Measurements from ENCODE around the gene NFIC.

Gene NFIC

DNA sequence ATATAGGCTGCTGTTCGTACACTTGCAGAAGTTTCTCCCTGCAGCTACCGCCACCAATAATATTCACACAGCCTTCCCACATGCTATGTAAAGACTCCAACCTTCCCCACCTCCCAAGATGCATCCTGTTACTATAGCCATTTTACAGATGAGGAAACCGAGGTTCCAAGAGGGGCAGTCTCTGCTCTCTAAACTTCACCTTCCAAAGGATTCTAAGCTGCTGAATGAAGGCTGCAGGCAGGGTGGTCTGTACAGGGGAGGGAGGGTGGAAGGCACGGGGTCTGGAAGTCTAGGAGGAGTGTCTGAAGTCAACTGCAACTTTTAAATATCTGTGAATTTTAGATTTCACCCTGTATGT lies 1.9 kb upstream of the NFIC start:
- H3K4me3 ChIP-seq (ENCODE audit: low read depth, low read length, poor library complexity, severe bottlenecking): no peak overlapping the region
- no peaks in the 10 kb centered on the region for H3K79me2 ChIP-seq (ENCODE audit: insufficient read depth, low read length)
- H3K9me2 ChIP-seq (ENCODE audit: low read depth, low read length): no peaks in the 10 kb centered on the region
- 0 out of 2 replicates have a peak, but pooled peaks cover 13% of the 10 kb centered on the region for H3K27me3 ChIP-seq (ENCODE audit: insufficient read depth, low read length)
- no peaks in the 10 kb centered on the region for H3K36me3 ChIP-seq (ENCODE audit: insufficient read depth, low read length)
- H4K20me1 ChIP-seq (ENCODE audit: insufficient read depth, low read length): no peaks in the 10 kb centered on the region
- no peak overlapping the region for H3K27ac ChIP-seq (ENCODE audit: low read depth, low read length, poor library complexity, severe bottlenecking)
- TF ChIP-seq EZH2 (IDR thresholded peaks at IDR 0.05; ENCODE audit: borderline replicate concordance, low read length): no peak
- TF ChIP-seq, protein P1, sequence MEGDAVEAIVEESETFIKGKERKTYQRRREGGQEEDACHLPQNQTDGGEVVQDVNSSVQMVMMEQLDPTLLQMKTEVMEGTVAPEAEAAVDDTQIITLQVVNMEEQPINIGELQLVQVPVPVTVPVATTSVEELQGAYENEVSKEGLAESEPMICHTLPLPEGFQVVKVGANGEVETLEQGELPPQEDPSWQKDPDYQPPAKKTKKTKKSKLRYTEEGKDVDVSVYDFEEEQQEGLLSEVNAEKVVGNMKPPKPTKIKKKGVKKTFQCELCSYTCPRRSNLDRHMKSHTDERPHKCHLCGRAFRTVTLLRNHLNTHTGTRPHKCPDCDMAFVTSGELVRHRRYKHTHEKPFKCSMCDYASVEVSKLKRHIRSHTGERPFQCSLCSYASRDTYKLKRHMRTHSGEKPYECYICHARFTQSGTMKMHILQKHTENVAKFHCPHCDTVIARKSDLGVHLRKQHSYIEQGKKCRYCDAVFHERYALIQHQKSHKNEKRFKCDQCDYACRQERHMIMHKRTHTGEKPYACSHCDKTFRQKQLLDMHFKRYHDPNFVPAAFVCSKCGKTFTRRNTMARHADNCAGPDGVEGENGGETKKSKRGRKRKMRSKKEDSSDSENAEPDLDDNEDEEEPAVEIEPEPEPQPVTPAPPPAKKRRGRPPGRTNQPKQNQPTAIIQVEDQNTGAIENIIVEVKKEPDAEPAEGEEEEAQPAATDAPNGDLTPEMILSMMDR (IDR thresholded peaks at IDR 0.05; ENCODE audit: low read length): no peak
- H3K4me1 ChIP-seq (ENCODE audit: insufficient read depth, low read length, severe bottlenecking): peaks cover 8% of the 10 kb centered on the region
- no peak overlapping the region for H2AFZ ChIP-seq (ENCODE audit: low read length)
- H3K9me3 ChIP-seq (ENCODE audit: low read length): no peaks in the 10 kb centered on the region
- H3K4me2 ChIP-seq (ENCODE audit: low read length): no peak overlapping the region
- H3K9ac ChIP-seq (ENCODE audit: low read length): no peak overlapping the region
- H3F3A ChIP-seq (ENCODE audit: insufficient read depth, low read length): no peaks in the 10 kb centered on the region

DNA sequence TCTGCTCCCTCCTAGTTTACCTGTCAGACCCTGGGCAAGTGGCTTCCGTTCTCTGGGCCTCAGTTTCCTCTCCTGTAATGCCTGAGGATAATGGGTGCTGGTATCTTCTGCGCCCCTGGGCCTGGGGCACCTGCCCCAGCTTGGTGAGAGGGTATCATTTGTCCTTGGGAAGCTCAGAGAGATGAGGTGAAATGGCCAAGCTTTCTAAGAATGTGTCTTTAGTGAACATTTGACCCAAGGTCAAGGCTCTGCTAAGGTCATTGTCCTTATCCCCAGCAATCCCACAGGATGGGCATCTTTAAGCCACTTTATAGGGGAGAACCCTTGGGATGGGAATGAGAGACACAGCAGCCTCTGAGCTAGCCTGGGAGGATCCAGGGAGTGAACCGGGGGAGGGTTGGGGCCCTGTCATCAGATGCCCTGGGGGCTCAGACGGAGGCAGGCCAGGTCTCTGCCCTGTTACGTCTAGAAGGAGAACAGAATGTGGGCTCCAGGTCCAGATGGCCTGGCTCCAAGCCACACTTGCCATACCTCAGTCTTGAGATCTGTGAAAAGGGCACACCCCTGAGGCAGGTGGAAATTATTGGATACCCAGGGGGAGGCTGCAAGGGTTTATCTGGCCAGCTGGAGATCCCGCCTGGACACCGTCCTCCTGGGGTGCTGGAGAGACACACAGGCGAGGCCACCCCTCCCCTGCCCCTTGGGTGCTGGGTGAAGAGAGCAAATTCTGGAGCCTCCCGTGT lies 1.1 kb upstream of the NFIC start:
- Histone ChIP-seq H3K9me3 (ENCODE audit: low read length) (no peaks in the 10 kb centered on the region), H3K27me3 (ENCODE audit: insufficient read depth, low read length) (0 out of 2 replicates have a peak, but pooled peaks cover 13% of the 10 kb centered on the region), H3K9ac (ENCODE audit: low read length) (no peak overlapping the region), H3K4me1 (ENCODE audit: insufficient read depth, low read length, severe bottlenecking) (peaks cover 8% of the 10 kb centered on the region), H3F3A (ENCODE audit: insufficient read depth, low read length) (no peaks in the 10 kb centered on the region), H3K36me3 (ENCODE audit: insufficient read depth, low read length) (no peaks in the 10 kb centered on the region), H3K27ac (ENCODE audit: low read depth, low read length, poor library complexity, severe bottlenecking) (no peak overlapping the region), H3K79me2 (ENCODE audit: insufficient read depth, low read length) (no peaks in the 10 kb centered on the region), H4K20me1 (ENCODE audit: insufficient read depth, low read length) (no peaks in the 10 kb centered on the region), H3K4me3 (ENCODE audit: low read depth, low read length, poor library complexity, severe bottlenecking) (no peak overlapping the region), H3K9me2 (ENCODE audit: low read depth, low read length) (no peaks in the 10 kb centered on the region), H3K4me2 (ENCODE audit: low read length) (no peak overlapping the region), H2AFZ (ENCODE audit: low read length) (no peak overlapping the region)
- TF ChIP-seq, protein P1 (IDR thresholded peaks at IDR 0.05; ENCODE audit: low read length): no peak
- TF ChIP-seq EZH2 (IDR thresholded peaks at IDR 0.05; ENCODE audit: borderline replicate concordance, low read length): no peak

DNA sequence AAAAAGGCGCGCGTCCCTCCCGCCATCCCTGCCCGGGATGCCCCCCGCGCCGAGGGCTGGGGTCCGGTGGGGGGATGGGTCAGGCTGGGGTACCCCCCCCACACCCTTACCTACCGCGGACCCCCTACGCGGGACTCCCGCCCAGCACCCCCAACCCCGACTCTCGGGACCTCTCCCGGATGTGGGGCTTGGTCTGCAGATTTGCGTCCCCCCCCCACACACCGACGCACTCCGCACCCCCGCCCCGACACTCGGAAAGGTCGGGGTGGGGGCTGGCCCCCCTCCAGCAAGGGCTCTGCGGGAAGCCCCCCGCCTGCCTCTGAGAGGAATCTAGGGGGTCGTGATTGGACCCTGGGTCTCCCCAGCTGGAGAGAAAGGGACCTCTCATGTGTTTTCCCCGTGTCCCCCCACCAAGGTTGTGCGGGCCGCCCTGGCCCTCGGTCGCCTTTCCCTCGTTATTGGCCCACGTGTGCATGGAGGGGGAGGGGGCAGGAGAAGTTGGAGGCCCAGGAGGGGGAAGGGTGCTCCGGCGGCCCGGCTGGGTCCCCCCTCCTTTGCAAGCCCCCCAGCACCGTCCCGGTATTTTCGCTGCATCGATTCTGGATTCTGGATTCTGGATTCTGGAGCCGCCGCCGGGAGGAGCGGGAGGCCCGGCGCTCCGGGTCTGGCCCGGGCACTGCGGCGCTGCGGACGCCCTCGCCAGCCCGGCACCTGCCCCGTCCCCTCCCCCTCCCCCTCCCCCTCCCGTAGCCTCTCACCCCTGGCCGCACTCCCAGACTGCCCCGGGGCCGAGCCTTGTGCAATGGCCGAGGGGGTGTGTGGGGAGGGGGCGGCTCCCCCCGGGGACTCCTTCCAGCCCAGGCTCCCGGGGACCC lies 607 bp downstream of the NFIC start:
- Histone ChIP-seq H2AFZ (ENCODE audit: low read length) (no peak overlapping the region), H3K9me2 (ENCODE audit: low read depth, low read length) (no peaks in the 10 kb centered on the region), H3K4me1 (ENCODE audit: insufficient read depth, low read length, severe bottlenecking) (no peaks in the 10 kb centered on the region), H3K27ac (ENCODE audit: low read depth, low read length, poor library complexity, severe bottlenecking) (no peak overlapping the region), H3F3A (ENCODE audit: insufficient read depth, low read length) (no peaks in the 10 kb centered on the region), H3K27me3 (ENCODE audit: insufficient read depth, low read length) (0 out of 2 replicates have a peak, but pooled peaks cover 3% of the 10 kb centered on the region), H3K4me3 (ENCODE audit: low read depth, low read length, poor library complexity, severe bottlenecking) (no peak overlapping the region), H3K79me2 (ENCODE audit: insufficient read depth, low read length) (no peaks in the 10 kb centered on the region), H3K4me2 (ENCODE audit: low read length) (no peak overlapping the region), H3K9ac (ENCODE audit: low read length) (no peak overlapping the region), H3K9me3 (ENCODE audit: low read length) (no peaks in the 10 kb centered on the region), H4K20me1 (ENCODE audit: insufficient read depth, low read length) (no peaks in the 10 kb centered on the region), H3K36me3 (ENCODE audit: insufficient read depth, low read length) (no peaks in the 10 kb centered on the region)
- TF ChIP-seq EZH2 (IDR thresholded peaks at IDR 0.05; ENCODE audit: borderline replicate concordance, low read length): no peak
- TF ChIP-seq, protein P1 (IDR thresholded peaks at IDR 0.05; ENCODE audit: low read length): no peak

Data from OCI-LY1 (cell line).